GM23338 (cell line): ENCODE data around the gene MPV17L. TPM values are rescaled to one million over a fixed set of nuclear protein-coding genes. Genes with fewer than 3 reads are reported as not detected.
"Not testable (repeated sequence)": the region's sequence is repeated elsewhere in the genome, so short reads cannot be mapped to it uniquely, and the experiment has no call there.

ENCODE experiments used
- ATAC-seq: fragments of 200-7000 bp; cut with Tn5 transposase; 3 replicates; pipeline ENCODE4 v1.9.1; 2020
- DNase-seq: peaks from one replicate; pipeline ENCODE4 v3.0.0-alpha.2; 2015; ENCODE audit warnings: low spot score
- H2AFZ ChIP-seq: fragments of 200-600 bp; sonication (generic); 2 replicates; pipeline ENCODE4 v1.8.0; 2016; ENCODE audit warnings: antibody characterized with exemption, mild to moderate bottlenecking, moderate library complexity
- H3F3A ChIP-seq: fragments of 200-600 bp; sonication (generic); replicated peaks from 2 replicates; pipeline ENCODE4 v1.8.0; 2017; ENCODE audit warnings: antibody characterized with exemption, mixed run types, low read depth
- H3K27ac ChIP-seq: fragments of 200-600 bp; sonication (generic); 2 replicates; pipeline ENCODE4 v1.6.1; 2016; ENCODE audit warnings: low read depth
- H3K27me3 ChIP-seq: fragments of 200-600 bp; sonication (generic); 2 replicates; pipeline ENCODE4 v1.8.0; 2016; ENCODE audit warnings: mild to moderate bottlenecking, mixed run types, moderate library complexity; ENCODE audit not compliant: insufficient read depth
- H3K36me3 ChIP-seq: fragments of 200-600 bp; sonication (generic); 2 replicates; pipeline ENCODE4 v1.8.0; 2016; ENCODE audit warnings: mild to moderate bottlenecking; ENCODE audit not compliant: insufficient read depth
- H3K4me1 ChIP-seq: fragments of 200-600 bp; sonication (generic); 2 replicates; pipeline ENCODE4 v1.8.0; 2016; ENCODE audit warnings: mild to moderate bottlenecking, moderate library complexity; ENCODE audit not compliant: insufficient read depth
- H3K4me2 ChIP-seq: fragments of 200-600 bp; sonication (generic); 2 replicates; pipeline ENCODE4 v1.7.1; 2017; ENCODE audit warnings: mixed run types
- H3K4me3 ChIP-seq: fragments of 200-600 bp; sonication (generic); 2 replicates; pipeline ENCODE4 v1.6.1; 2016; ENCODE audit warnings: mixed run types
- H3K79me2 ChIP-seq: fragments of 200-600 bp; sonication (generic); replicated peaks from 2 replicates; pipeline ENCODE4 v1.8.0; 2017; ENCODE audit warnings: mild to moderate bottlenecking; ENCODE audit not compliant: insufficient read depth
- H3K9me2 ChIP-seq: fragments of 200-600 bp; sonication (generic); 2 replicates; pipeline ENCODE4 v1.8.0; 2017; ENCODE audit not compliant: insufficient read depth
- H4K20me1 ChIP-seq: fragments of 200-600 bp; sonication (generic); replicated peaks from 2 replicates; pipeline ENCODE4 v1.8.0; 2017; ENCODE audit warnings: mild to moderate bottlenecking; ENCODE audit not compliant: insufficient read depth
- H3K27ac Mint-ChIP-seq: 2 replicates; pipeline ENCODE4 v1.8.0; 2020; ENCODE audit warnings: inconsistent platforms, mild to moderate bottlenecking, moderate library complexity, mixed read lengths
- H3K27me3 Mint-ChIP-seq: 3 replicates; pipeline ENCODE4 v1.8.0; 2022; ENCODE audit warnings: low read depth, mild to moderate bottlenecking, moderate library complexity, mixed read lengths, inconsistent platforms; ENCODE audit not compliant: insufficient read depth, poor library complexity
- H3K36me3 Mint-ChIP-seq: 3 replicates; pipeline ENCODE4 v1.8.0; 2021; ENCODE audit warnings: low read depth, mild to moderate bottlenecking, inconsistent platforms, moderate library complexity, mixed read lengths
- H3K4me1 Mint-ChIP-seq: 3 replicates; pipeline ENCODE4 v1.8.0; 2020; ENCODE audit warnings: mild to moderate bottlenecking, inconsistent platforms, mixed read lengths
- H3K4me3 Mint-ChIP-seq: 3 replicates; pipeline ENCODE4 v1.8.0; 2021; ENCODE audit warnings: moderate library complexity, mild to moderate bottlenecking, inconsistent platforms, mixed read lengths
- H3K9me3 Mint-ChIP-seq: 3 replicates; pipeline ENCODE4 v1.8.0; 2020; ENCODE audit warnings: moderate library complexity, mild to moderate bottlenecking, inconsistent platforms, mixed read lengths
- polyA plus RNA-seq: library from polyadenylated mRNA; unstranded; fragments of >200 nt; fragmentation: Nextera tagmentation; extraction: Ambion mirVana; gene quantifications from 2 replicates; pipeline ENCODE4 v1.2.1, GENCODE V29; 2016
- total RNA-seq: library from RNA; depleted of rRNA; stranded (reverse); fragments of >200 nt; shearing (Covaris generic); gene quantifications from 2 replicates; pipeline ENCODE4 v1.2.3, GENCODE V29; 2014

MPV17L gene
- total and polyA plus RNA-seq, 2 experiments from 2014 or later, result 3.0 to 11.7 TPM

GRCh38 chr16:15357495-15357894, 38.1 kb upstream of the MPV17L start:
- not testable (repeated sequence) for H3K79me2 ChIP-seq, H3F3A ChIP-seq, H3K4me2 ChIP-seq, H3K27me3 Mint-ChIP-seq, H3K4me3 Mint-ChIP-seq, H3K27ac ChIP-seq, ATAC-seq, H3K4me1 ChIP-seq, H3K36me3 Mint-ChIP-seq, H3K9me2 ChIP-seq, DNase-seq, H3K4me3 ChIP-seq, H3K27ac Mint-ChIP-seq, H2AFZ ChIP-seq, H3K4me1 Mint-ChIP-seq, H3K36me3 ChIP-seq, H4K20me1 ChIP-seq, H3K9me3 Mint-ChIP-seq, H3K27me3 ChIP-seq

GRCh38 chr16:15378194-15378593, 17.4 kb upstream of the MPV17L start, which contains the start of gene NPIPA5:
NPIPA5 (minus strand) TSS chr16:15378294; CDS start chr16:15378294, 0 bp downstream.
- DNase-seq, H4K20me1 ChIP-seq, H3K4me1 Mint-ChIP-seq, H3K4me3 ChIP-seq, H3K4me3 Mint-ChIP-seq, H3F3A ChIP-seq, H3K27ac ChIP-seq, ATAC-seq, H2AFZ ChIP-seq, H3K27ac Mint-ChIP-seq, H3K9me2 ChIP-seq, H3K27me3 ChIP-seq, H3K9me3 Mint-ChIP-seq, H3K4me1 ChIP-seq, H3K36me3 ChIP-seq, H3K27me3 Mint-ChIP-seq, H3K4me2 ChIP-seq, H3K36me3 Mint-ChIP-seq, H3K79me2 ChIP-seq: not testable (repeated sequence)

DNA sequence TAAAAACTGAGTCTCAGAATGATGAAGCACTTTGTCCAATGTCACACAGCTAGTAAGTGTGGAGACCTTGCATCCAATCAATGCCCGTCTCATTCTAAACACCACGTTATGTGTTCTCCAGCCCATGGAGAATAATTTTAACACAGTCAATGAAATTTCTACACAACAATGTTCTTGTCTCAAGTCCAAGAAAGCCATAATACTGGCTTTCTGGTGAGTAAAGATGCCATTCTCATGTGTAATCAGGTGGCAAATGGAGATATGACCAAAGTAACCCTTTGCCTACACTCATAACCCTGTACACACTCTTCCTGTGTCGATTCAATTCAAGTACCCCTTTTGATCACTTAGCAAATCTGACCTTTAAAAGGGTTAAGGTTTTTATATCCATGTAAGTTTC, 12.7 kb upstream of the MPV17L start:
- H3K36me3 ChIP-seq, ATAC-seq, H3F3A ChIP-seq, H3K27me3 ChIP-seq, H3K4me1 Mint-ChIP-seq, H3K36me3 Mint-ChIP-seq, H3K4me1 ChIP-seq, DNase-seq, H3K79me2 ChIP-seq, H3K4me2 ChIP-seq, H3K27me3 Mint-ChIP-seq, H3K27ac Mint-ChIP-seq, H3K9me3 Mint-ChIP-seq, H3K4me3 Mint-ChIP-seq, H2AFZ ChIP-seq, H4K20me1 ChIP-seq, H3K4me3 ChIP-seq, H3K9me2 ChIP-seq, H3K27ac ChIP-seq: not testable (repeated sequence)

GRCh38 chr16:15388060-15388459, 7.5 kb upstream of the MPV17L start:
- not testable (repeated sequence) for H3K27ac Mint-ChIP-seq, H3K27me3 Mint-ChIP-seq, H3K4me2 ChIP-seq, H3K4me3 ChIP-seq, H3K4me1 Mint-ChIP-seq, H3K79me2 ChIP-seq, H3K4me3 Mint-ChIP-seq, H3K9me2 ChIP-seq, H3K36me3 Mint-ChIP-seq, H3K36me3 ChIP-seq, ATAC-seq, DNase-seq, H4K20me1 ChIP-seq, H3K9me3 Mint-ChIP-seq, H2AFZ ChIP-seq, H3K4me1 ChIP-seq, H3K27me3 ChIP-seq, H3K27ac ChIP-seq, H3F3A ChIP-seq

- not testable (repeated sequence) for H3K36me3 Mint-ChIP-seq, H3F3A ChIP-seq, H3K4me2 ChIP-seq, H3K4me3 Mint-ChIP-seq, H3K27me3 Mint-ChIP-seq, H3K27ac ChIP-seq, H3K4me1 ChIP-seq, H3K4me3 ChIP-seq, H4K20me1 ChIP-seq, H3K9me2 ChIP-seq, H3K36me3 ChIP-seq, ATAC-seq, H3K9me3 Mint-ChIP-seq, H2AFZ ChIP-seq, H3K27ac Mint-ChIP-seq, H3K27me3 ChIP-seq, DNase-seq, H3K79me2 ChIP-seq, H3K4me1 Mint-ChIP-seq
These were observed 5.6 kb upstream of the MPV17L start for GRCh38 chr16:15389916-15390315.

- not testable (repeated sequence) for H3K4me2 ChIP-seq, H3K9me3 Mint-ChIP-seq, H3K27me3 ChIP-seq, H3K4me3 ChIP-seq, H3K4me1 ChIP-seq, H3K9me2 ChIP-seq, H3K36me3 ChIP-seq, H3K36me3 Mint-ChIP-seq, ATAC-seq, H3K27ac ChIP-seq, H3F3A ChIP-seq, H3K27ac Mint-ChIP-seq, H2AFZ ChIP-seq, H3K79me2 ChIP-seq, H3K4me3 Mint-ChIP-seq, DNase-seq, H4K20me1 ChIP-seq
- Mint-ChIP-seq H3K27me3 (peaks cover 11% of the 10 kb centered on the region), H3K4me1 (peaks cover 11% of the 10 kb centered on the region)
These were observed 2.5 kb upstream of the MPV17L start for GRCh38 chr16:15393025-15393424.

- H3K79me2 ChIP-seq, result not testable (repeated sequence)
- peak overlapping the region; percentile 76 for H3K4me3 Mint-ChIP-seq
These were observed 915 bp downstream of the MPV17L start for GRCh38 chr16:15396509-15396829.

More at GRCh38 chr16:15396509-15396829, 915 bp downstream of the MPV17L start:
- H3F3A ChIP-seq, H3K9me2 ChIP-seq, H3K4me1 ChIP-seq, DNase-seq, H3K36me3 ChIP-seq, H3K27ac ChIP-seq, H3K27ac Mint-ChIP-seq, H3K9me3 Mint-ChIP-seq, H4K20me1 ChIP-seq, H3K27me3 ChIP-seq, H3K36me3 Mint-ChIP-seq: not testable (repeated sequence)
- Mint-ChIP-seq H3K27me3 (peaks cover 12% of the 10 kb centered on the region), H3K4me1 (peaks cover 18% of the 10 kb centered on the region)
- peak overlapping the region; percentile 69 for H3K4me3 ChIP-seq
- ATAC-seq, result peak; percentile 10
- H3K4me2 ChIP-seq, result peak overlapping the region; percentile 78
- peak overlapping the region; percentile 52; the same call in 1 of the 2 replicates for H2AFZ ChIP-seq
